HUES6 (cell line): ENCODE results near the gene XXYLT1.

Experiments used
- H3K27ac ChIP-seq: 2 replicates; pipeline ENCODE4 v1.7.0; 2013; ENCODE audit warnings: low read depth, mild to moderate bottlenecking, low read length, inconsistent platforms
- H3K27me3 ChIP-seq: 2 replicates; pipeline ENCODE4 v1.6.1; 2013; ENCODE audit warnings: low read length; ENCODE audit not compliant: control insufficient read depth, insufficient read depth
- H3K36me3 ChIP-seq: 2 replicates; pipeline ENCODE4 v1.6.1; 2013; ENCODE audit warnings: low read length; ENCODE audit not compliant: control insufficient read depth, insufficient read depth
- H3K4me1 ChIP-seq: 2 replicates; pipeline ENCODE4 v1.6.1; 2013; ENCODE audit warnings: low read length; ENCODE audit not compliant: control insufficient read depth, insufficient read depth
- H3K4me3 ChIP-seq: 2 replicates; pipeline ENCODE4 v1.5.1; 2013; ENCODE audit warnings: low read depth, low read length
- H3K9ac ChIP-seq: one replicate; pipeline ENCODE4 v1.6.1; 2013; ENCODE audit warnings: mild to moderate bottlenecking, low read length
- H3K9me3 ChIP-seq: 2 replicates; pipeline ENCODE4 v1.6.1; 2013; ENCODE audit warnings: low read depth, low read length; ENCODE audit not compliant: control insufficient read depth, insufficient read depth

Gene XXYLT1

DNA sequence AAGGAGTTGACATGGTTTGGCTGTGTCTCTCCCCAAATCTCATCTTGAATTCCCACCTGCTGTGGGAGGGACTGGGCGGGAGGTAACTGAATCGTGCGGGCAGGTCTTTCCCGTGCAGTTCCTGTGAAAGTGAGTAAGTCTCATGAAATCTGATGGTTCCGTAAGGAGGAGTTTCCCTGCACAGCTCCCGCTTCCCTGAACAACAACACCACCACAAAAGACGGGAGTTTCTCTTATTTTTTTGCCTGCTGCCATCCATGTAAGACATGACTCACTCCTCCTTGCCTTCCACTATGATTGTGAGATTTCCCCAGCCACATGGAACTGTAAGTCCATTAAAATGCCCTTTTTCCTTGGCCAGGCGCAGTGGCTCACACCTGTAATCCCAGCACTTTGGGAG is 22.7 kb downstream of the XXYLT1 start:
- peaks cover 13% of the 10 kb centered on the region; the same call in 1 of the 2 replicates for H3K4me1 ChIP-seq
- H3K27me3 ChIP-seq, result no peaks in the 10 kb centered on the region
- H3K9ac ChIP-seq, result no peak overlapping the region
- H3K36me3 ChIP-seq, result peaks cover 5% of the 10 kb centered on the region
- H3K4me3 ChIP-seq, result no peak overlapping the region
- H3K27ac ChIP-seq, result no peak overlapping the region
- H3K9me3 ChIP-seq, result peaks cover 10% of the 10 kb centered on the region; the same call in 1 of the 2 replicates

GRCh38 chr3:195247863-195248189 is 23.1 kb downstream of the XXYLT1 start:
- H3K9ac ChIP-seq, result no peak overlapping the region
- no peak overlapping the region for H3K27ac ChIP-seq
- H3K9me3 ChIP-seq, result peaks cover 10% of the 10 kb centered on the region; the same call in 1 of the 2 replicates
- H3K4me3 ChIP-seq, result no peak overlapping the region
- H3K27me3 ChIP-seq, result no peaks in the 10 kb centered on the region
- H3K36me3 ChIP-seq, result peaks cover 5% of the 10 kb centered on the region
- H3K4me1 ChIP-seq, result peaks cover 12% of the 10 kb centered on the region; the same call in 1 of the 2 replicates

DNA sequence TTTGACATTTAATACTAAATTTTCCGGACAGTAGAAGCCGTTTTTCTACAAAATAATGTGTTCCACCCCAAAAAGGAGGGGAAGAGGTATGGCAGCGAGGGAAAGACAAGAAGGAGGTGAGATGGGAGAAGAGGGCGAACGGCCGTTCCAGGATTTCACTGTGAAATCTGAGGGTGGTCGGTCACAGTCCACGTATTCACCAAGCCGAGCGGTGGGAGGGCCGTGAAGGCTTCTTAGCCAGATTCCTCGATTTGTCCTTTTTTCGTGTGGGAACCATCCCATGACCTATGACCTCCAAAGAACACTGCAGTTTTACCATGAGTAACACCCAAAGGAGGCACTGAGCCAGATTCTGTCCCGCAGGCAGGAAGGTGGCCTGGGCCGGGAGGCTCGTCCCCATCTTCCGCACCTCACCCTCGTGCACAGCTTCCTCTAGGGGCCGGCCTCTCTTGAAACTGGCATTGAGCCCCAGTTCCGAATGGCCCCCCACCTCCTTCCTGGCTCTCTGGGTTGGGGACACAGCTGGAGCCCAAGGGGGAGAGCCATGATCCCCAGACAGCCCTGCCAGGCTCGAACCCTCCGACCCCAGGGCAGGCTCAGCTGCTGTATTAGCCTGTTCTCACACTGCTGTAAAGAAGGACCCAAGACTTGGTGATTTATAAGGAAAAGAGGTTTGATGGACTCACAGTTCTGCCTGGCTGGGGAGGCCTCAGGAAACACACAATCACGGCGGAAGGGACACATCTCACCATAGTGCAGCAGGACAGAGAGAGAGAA is 23.7 kb downstream of the XXYLT1 start:
- no peak overlapping the region for H3K4me3 ChIP-seq
- H3K27ac ChIP-seq, result no peak overlapping the region
- no peak overlapping the region for H3K9ac ChIP-seq
- peaks cover 11% of the 10 kb centered on the region; the same call in 1 of the 2 replicates for H3K4me1 ChIP-seq
- no peaks in the 10 kb centered on the region for H3K27me3 ChIP-seq
- peaks cover 5% of the 10 kb centered on the region for H3K36me3 ChIP-seq
- H3K9me3 ChIP-seq, result peaks cover 10% of the 10 kb centered on the region; the same call in 1 of the 2 replicates

DNA sequence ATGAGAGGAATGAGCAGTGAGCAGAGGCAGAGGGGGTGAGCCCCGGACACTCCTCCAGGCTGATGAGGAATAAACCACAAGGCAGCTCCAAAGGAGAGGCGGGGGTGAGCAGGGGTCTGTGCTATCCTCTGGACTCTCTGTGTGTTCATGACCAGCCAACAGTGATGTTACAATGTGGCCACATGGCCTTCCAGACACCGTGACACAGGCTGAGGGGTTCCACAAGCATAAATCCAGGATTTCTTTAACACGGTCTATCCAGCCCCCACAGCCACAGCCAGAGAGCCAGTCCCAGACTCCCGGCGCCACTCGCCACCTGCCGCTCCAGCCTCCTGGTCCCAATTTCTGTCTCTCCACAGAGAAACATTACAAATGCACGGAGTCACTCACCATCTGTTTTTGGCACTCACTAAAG is 24.4 kb downstream of the XXYLT1 start:
- peaks cover 17% of the 10 kb centered on the region; the same call in 1 of the 2 replicates for H3K4me1 ChIP-seq
- peaks cover 10% of the 10 kb centered on the region; the same call in 1 of the 2 replicates for H3K9me3 ChIP-seq
- no peak overlapping the region for H3K9ac ChIP-seq
- peaks cover 5% of the 10 kb centered on the region for H3K36me3 ChIP-seq
- H3K4me3 ChIP-seq, result no peak overlapping the region
- no peaks in the 10 kb centered on the region for H3K27me3 ChIP-seq
- H3K27ac ChIP-seq, result no peak overlapping the region

GRCh38 chr3:195245531-195245951 is 25.4 kb downstream of the XXYLT1 start:
- no peak overlapping the region for H3K27ac ChIP-seq
- peaks cover 10% of the 10 kb centered on the region; the same call in 1 of the 2 replicates for H3K9me3 ChIP-seq
- H3K4me1 ChIP-seq, result peaks cover 11% of the 10 kb centered on the region; the same call in 1 of the 2 replicates
- H3K4me3 ChIP-seq, result no peak overlapping the region
- H3K36me3 ChIP-seq, result peaks cover 5% of the 10 kb centered on the region
- no peaks in the 10 kb centered on the region for H3K27me3 ChIP-seq
- no peak overlapping the region for H3K9ac ChIP-seq

- H3K4me3 ChIP-seq, result no peak overlapping the region
- no peak overlapping the region for H3K27ac ChIP-seq
- peaks cover 20% of the 10 kb centered on the region for H3K4me1 ChIP-seq
- no peaks in the 10 kb centered on the region for H3K9me3 ChIP-seq
- no peak overlapping the region for H3K9ac ChIP-seq
- H3K36me3 ChIP-seq, result peaks cover 5% of the 10 kb centered on the region
- no peaks in the 10 kb centered on the region for H3K27me3 ChIP-seq
Observed at GRCh38 chr3:195241592-195242355, 29.2 kb downstream of the XXYLT1 start.

GRCh38 chr3:195240939-195241338 is 30.0 kb downstream of the XXYLT1 start:
- no peak overlapping the region for H3K9ac ChIP-seq
- no peaks in the 10 kb centered on the region for H3K9me3 ChIP-seq
- no peak overlapping the region for H3K27ac ChIP-seq
- H3K27me3 ChIP-seq, result no peaks in the 10 kb centered on the region
- H3K4me1 ChIP-seq, result peaks cover 20% of the 10 kb centered on the region
- H3K4me3 ChIP-seq, result no peak overlapping the region
- H3K36me3 ChIP-seq, result 0 out of 2 replicates have a peak, but pooled peaks cover 2% of the 10 kb centered on the region

- H3K27me3 ChIP-seq, result no peaks in the 10 kb centered on the region
- H3K9me3 ChIP-seq, result no peaks in the 10 kb centered on the region
- H3K36me3 ChIP-seq, result 0 out of 2 replicates have a peak, but pooled peaks cover 4% of the 10 kb centered on the region
- no peak overlapping the region for H3K27ac ChIP-seq
- peaks cover 20% of the 10 kb centered on the region for H3K4me1 ChIP-seq
- no peak overlapping the region for H3K4me3 ChIP-seq
- H3K9ac ChIP-seq, result no peak overlapping the region
Observed at GRCh38 chr3:195240171-195240701, 30.7 kb downstream of the XXYLT1 start.

- H3K4me3 ChIP-seq, result no peak overlapping the region
- no peak overlapping the region for H3K9ac ChIP-seq
- no peaks in the 10 kb centered on the region for H3K9me3 ChIP-seq
- no peaks in the 10 kb centered on the region for H3K27me3 ChIP-seq
- no peak overlapping the region for H3K27ac ChIP-seq
- H3K4me1 ChIP-seq, result peaks cover 20% of the 10 kb centered on the region
- 0 out of 2 replicates have a peak, but pooled peaks cover 4% of the 10 kb centered on the region for H3K36me3 ChIP-seq
Observed at GRCh38 chr3:195239121-195239520, 31.8 kb downstream of the XXYLT1 start.

DNA sequence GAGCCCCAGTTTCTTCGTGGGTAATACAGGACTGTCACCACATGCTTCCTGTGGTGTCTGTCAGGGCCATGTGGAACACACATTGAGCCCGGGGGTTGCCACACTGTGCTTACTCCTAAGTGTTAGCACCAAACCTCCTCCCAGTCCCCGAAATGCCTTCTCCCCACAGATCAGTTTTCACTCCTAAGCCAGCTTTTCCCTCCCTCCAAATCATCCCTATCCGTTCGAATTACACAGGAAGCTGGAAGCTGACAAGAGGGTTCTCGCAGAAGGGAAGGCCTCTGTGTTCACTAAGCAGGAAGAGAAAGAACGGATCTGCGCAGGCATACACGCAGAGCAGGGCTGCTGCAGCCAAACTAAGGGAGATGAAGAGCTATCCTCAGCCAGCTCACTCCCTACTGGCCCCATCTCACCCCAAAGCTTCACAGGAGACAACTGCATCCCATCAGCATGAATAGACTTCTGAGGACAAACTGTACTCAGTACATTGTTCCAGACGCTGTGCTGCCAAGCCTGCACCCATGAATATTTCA is 32.3 kb downstream of the XXYLT1 start:
- H3K4me3 ChIP-seq, result no peak overlapping the region
- H3K27me3 ChIP-seq, result no peaks in the 10 kb centered on the region
- H3K27ac ChIP-seq, result no peak overlapping the region
- no peaks in the 10 kb centered on the region for H3K9me3 ChIP-seq
- no peak overlapping the region for H3K9ac ChIP-seq
- H3K36me3 ChIP-seq, result 0 out of 2 replicates have a peak, but pooled peaks cover 4% of the 10 kb centered on the region
- peaks cover 20% of the 10 kb centered on the region for H3K4me1 ChIP-seq
